ENCODE data around the gene C17orf50. TPM values are rescaled to one million over a fixed set of nuclear protein-coding genes. Genes with fewer than 3 reads are reported as not detected.

Gene C17orf50
- total RNA-seq, 3 donors from 2014 or later: not detected

DNA sequence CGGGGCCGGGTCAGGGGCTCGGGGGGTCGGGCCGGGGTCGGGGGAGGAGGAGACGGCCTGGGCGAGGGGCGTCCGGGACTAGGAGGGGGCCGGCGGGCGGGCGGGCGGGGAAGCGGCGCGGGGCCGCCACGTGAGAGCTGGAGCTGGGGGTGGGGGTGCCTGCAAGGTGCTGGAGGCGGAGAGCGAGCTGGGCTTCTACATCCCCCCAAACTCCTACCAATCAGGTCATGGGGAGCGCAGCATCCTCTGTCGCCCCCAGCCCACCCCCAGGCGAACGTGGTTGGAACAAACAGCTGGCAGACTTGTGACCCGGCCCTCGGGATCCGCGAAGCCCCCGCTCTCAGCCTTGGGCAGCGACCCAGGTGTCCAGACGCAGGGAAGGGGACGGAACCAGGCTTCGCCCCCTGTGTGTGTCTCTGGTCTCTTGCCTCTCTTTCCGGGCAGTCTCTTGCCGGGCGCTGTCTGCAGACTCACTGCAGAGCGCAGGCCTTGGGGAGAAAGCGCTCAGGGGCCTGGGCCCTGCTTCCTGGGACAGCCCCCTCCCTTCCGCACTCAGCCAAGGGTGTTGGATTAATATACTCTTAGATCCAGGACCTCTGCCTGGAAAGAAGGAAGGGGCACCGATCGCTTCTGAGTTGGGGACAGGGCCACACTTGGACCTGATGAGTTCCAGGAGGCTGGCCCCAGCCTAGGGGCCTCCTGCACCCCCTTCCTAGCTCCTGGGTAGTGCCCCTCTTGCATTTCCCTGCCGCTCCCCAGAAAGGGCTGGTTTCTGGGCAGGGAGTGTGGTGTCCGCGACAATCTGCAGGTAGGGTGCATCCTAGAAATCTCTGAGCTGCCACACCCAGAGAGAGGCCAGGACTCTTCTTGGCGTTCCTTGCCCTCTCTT, 28.5 kb upstream of the C17orf50 start:
- TF ChIP-seq POLR2AphosphoS5 (IDR thresholded peaks at IDR 0.05) (no peak), POLR2A (IDR thresholded peaks at IDR 0.05) (no peak)
- TF ChIP-seq, protein P1, sequence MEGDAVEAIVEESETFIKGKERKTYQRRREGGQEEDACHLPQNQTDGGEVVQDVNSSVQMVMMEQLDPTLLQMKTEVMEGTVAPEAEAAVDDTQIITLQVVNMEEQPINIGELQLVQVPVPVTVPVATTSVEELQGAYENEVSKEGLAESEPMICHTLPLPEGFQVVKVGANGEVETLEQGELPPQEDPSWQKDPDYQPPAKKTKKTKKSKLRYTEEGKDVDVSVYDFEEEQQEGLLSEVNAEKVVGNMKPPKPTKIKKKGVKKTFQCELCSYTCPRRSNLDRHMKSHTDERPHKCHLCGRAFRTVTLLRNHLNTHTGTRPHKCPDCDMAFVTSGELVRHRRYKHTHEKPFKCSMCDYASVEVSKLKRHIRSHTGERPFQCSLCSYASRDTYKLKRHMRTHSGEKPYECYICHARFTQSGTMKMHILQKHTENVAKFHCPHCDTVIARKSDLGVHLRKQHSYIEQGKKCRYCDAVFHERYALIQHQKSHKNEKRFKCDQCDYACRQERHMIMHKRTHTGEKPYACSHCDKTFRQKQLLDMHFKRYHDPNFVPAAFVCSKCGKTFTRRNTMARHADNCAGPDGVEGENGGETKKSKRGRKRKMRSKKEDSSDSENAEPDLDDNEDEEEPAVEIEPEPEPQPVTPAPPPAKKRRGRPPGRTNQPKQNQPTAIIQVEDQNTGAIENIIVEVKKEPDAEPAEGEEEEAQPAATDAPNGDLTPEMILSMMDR (IDR thresholded peaks at IDR 0.05): no peak
- DNase-seq (ENCODE audit: low spot score in 2 of 2): peak in 1 of 2 donors; percentile 16
- Histone ChIP-seq H3K4me3 (peak overlapping the region; percentile 56 to 73 (median 73)), H3K4me1 (peaks cover 0 to 3% of the 10 kb centered on the region in 2 donors), H3K36me3 (no peaks in the 10 kb centered on the region), H3K27ac (no peak overlapping the region), H3K27me3 (no peaks in the 10 kb centered on the region), H3K9me3 (no peaks in the 10 kb centered on the region)
- intact Hi-C loops (cut with DNase I; ENCODE audit: low total_unique reads): no loop called here

DNA sequence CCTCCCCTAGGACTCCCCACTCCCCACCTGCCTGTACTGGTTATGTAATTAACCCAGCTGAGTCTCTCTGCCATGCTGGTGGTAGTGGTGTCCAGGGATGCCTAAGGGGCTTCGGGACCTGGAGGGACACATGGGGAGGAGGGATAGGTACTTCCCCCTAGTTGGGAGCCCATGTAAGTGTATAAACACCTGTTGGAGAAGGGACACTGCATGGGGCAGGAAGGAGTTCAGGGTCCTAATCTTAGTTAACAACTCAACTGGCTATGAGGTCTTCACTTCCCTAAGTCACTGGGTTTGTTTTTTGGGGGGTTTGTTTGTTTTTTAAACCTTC, 27.9 kb upstream of the C17orf50 start:
- H3K27me3 ChIP-seq: no peaks in the 10 kb centered on the region
- H3K27ac ChIP-seq: no peak overlapping the region
- TF ChIP-seq, protein P1 (IDR thresholded peaks at IDR 0.05): no peak
- TF ChIP-seq POLR2A (IDR thresholded peaks at IDR 0.05) (no peak), POLR2AphosphoS5 (IDR thresholded peaks at IDR 0.05) (no peak)
- no peaks in the 10 kb centered on the region for H3K36me3 ChIP-seq
- intact Hi-C loops (cut with DNase I; ENCODE audit: low total_unique reads): no loop called here
- H3K4me3 ChIP-seq: peak overlapping the region in 1 of 3 donors; percentile 73
- H3K4me1 ChIP-seq: peaks cover 0 to 3% of the 10 kb centered on the region in 2 donors
- DNase-seq (ENCODE audit: low spot score in 2 of 2): no peak
- H3K9me3 ChIP-seq: no peaks in the 10 kb centered on the region

DNA sequence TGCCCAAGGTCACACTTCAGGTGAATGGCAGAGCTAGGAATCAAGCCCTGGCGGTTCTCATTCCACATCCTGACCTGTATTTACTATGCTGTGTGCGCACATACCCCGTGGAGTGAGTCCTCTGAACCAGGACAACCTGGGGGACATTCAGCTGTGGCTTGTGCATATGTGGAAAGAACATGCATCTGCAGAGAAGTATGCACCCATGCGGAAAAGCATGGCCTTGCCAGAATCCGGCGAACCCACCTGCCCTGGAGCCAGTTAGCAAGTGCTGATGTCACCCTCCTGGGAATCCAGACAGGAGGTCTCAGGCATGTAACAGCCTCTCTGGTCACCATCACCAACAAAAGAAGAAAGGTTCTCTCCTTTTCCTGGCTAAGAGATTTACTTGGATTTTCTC, 27.3 kb upstream of the C17orf50 start:
- H3K27ac ChIP-seq: no peak overlapping the region
- no peaks in the 10 kb centered on the region for H3K9me3 ChIP-seq
- H3K4me3 ChIP-seq: no peak overlapping the region
- no peaks in the 10 kb centered on the region for H3K36me3 ChIP-seq
- DNase-seq (ENCODE audit: low spot score in 2 of 2): no peak
- H3K27me3 ChIP-seq: no peaks in the 10 kb centered on the region
- H3K4me1 ChIP-seq: peaks cover 0 to 3% of the 10 kb centered on the region in 2 donors
- TF ChIP-seq, protein P1 (IDR thresholded peaks at IDR 0.05): no peak
- TF ChIP-seq POLR2A (IDR thresholded peaks at IDR 0.05): no peak
- no peak for TF ChIP-seq POLR2AphosphoS5 (IDR thresholded peaks at IDR 0.05)
- intact Hi-C loops (cut with DNase I; ENCODE audit: low total_unique reads): no loop called here

DNA sequence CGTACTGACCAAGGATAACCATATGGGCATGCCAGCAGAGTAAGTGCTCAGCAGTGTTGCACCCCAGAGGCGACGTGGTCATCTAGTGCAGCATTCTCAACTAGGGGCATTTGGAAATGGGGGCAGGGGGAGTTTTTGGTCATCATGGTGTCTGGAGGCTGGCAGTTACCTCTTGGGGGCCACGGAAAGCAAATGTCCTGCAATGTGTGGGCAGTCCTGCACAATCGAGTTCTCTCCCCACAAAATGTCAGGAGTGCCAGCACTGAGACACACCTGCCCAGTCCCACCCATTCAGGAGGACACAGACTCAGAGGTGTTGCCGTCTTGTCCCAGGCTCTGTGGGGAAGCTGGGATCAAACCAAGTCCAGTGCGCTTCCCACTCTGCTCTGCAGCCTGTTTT, 26.3 kb upstream of the C17orf50 start:
- no peak overlapping the region for H3K4me3 ChIP-seq
- H3K27ac ChIP-seq: no peak overlapping the region

More for the DNA sequence above, 26.3 kb upstream of the C17orf50 start:
- no peak for TF ChIP-seq POLR2AphosphoS5 (IDR thresholded peaks at IDR 0.05)
- TF ChIP-seq POLR2A (IDR thresholded peaks at IDR 0.05): no peak
- TF ChIP-seq, protein P1 (IDR thresholded peaks at IDR 0.05): no peak
- no peaks in the 10 kb centered on the region for H3K36me3 ChIP-seq
- no peaks in the 10 kb centered on the region for H3K27me3 ChIP-seq
- intact Hi-C loops (cut with DNase I; ENCODE audit: low total_unique reads): no loop called here
- H3K4me1 ChIP-seq: peaks cover 0 to 3% of the 10 kb centered on the region in 2 donors
- DNase-seq (ENCODE audit: low spot score in 2 of 2): no peak
- H3K9me3 ChIP-seq: no peaks in the 10 kb centered on the region

Data from breast epithelium (tissue), 4 donors.